ENCODE data around the gene MRM3.

- TF ChIP-seq POLR2AphosphoS5 (IDR thresholded peaks at IDR 0.05; ENCODE audit: low read depth, low read length) (no peak), POLR2A (IDR thresholded peaks at IDR 0.05; ENCODE audit: low read depth, low read length) (no peak), TAF1 (IDR thresholded peaks at IDR 0.05; ENCODE audit: borderline replicate concordance, low read depth, low read length) (no peak)
Observed at GRCh38 chr17:773467-774312, 8.5 kb upstream of the MRM3 start.

Measured in GM12892 (cell line).